SK-N-MC (cell line): ENCODE data around the gene CALCA.
A peak's percentile ranks its signal among the peaks of the same experiment; 100 is the strongest.
"Not testable (repeated sequence)": the region's sequence is repeated elsewhere in the genome, so short reads cannot be mapped to it uniquely, and the experiment has no call there.

Source experiments
- DNase-seq: peaks from one replicate; pipeline ENCODE4 v3.0.0-alpha.2; 2011; ENCODE audit warnings: low read depth, low spot score
- H3K27ac ChIP-seq: fragments of 200-600 bp; sonication (generic); 2 replicates; pipeline ENCODE4 v1.5.1; 2016; ENCODE audit warnings: mixed run types
- H3K36me3 ChIP-seq: fragments of 200-600 bp; sonication (generic); 2 replicates; pipeline ENCODE4 v1.6.1; 2017; ENCODE audit warnings: antibody characterized with exemption, low read length, mixed read lengths; ENCODE audit not compliant: insufficient read depth
- H3K4me3 ChIP-seq: fragments of 200-600 bp; sonication (generic); 2 replicates; pipeline ENCODE4 v1.5.1; 2016
- H3K9ac ChIP-seq: fragments of 200-600 bp; sonication (generic); 2 replicates; pipeline ENCODE4 v1.8.0; 2017; ENCODE audit warnings: mixed run types, mixed read lengths; ENCODE audit not compliant: insufficient read length
- H3K9me3 ChIP-seq: fragments of 200-600 bp; sonication (generic); 2 replicates; pipeline ENCODE4 v1.6.1; 2017; ENCODE audit warnings: low read depth, mild to moderate bottlenecking, antibody characterized with exemption, low read length, moderate library complexity, mixed read lengths
- EZH2 ChIP-seq: fragments of 200-600 bp; sonication (generic); IDR thresholded peaks from one replicate; pipeline ENCODE4 v1.6.1; 2017; ENCODE audit warnings: antibody characterized with exemption
- FOXP2 ChIP-seq: optimal IDR thresholded peaks from 2 replicates; pipeline ENCODE3; 2011; ENCODE audit warnings: mild to moderate bottlenecking, moderate library complexity; ENCODE audit not compliant: insufficient read depth; ENCODE audit errors: extremely low read length, control extremely low read depth
- POLR2AphosphoS5 ChIP-seq: IDR thresholded peaks from 2 replicates; pipeline ENCODE4 v1.6.1; 2012; ENCODE audit warnings: mild to moderate bottlenecking, low read depth, low read length, borderline replicate concordance

CALCA gene, protein sequence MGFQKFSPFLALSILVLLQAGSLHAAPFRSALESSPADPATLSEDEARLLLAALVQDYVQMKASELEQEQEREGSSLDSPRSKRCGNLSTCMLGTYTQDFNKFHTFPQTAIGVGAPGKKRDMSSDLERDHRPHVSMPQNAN

GRCh38 chr11:14971865-14972580 is at the start of gene CALCA:
Gene CALCA (minus strand): TSS chr11:14972351. CDS start chr11:14971192, 1,159 bp downstream.
- Histone ChIP-seq H3K9me3 (no peaks in the 10 kb centered on the region; the same call in 1 of the 2 replicates), H3K36me3 (no peaks in the 10 kb centered on the region), H3K27ac (no peak within 1 kb of the TSS), H3K9ac (no peak within 1 kb of the TSS), H3K4me3 (no peak within 1 kb of the TSS)
- DNase-seq: no peak
- TF ChIP-seq POLR2AphosphoS5 (no peak), EZH2 (no peak), FOXP2 (no peak)

DNA sequence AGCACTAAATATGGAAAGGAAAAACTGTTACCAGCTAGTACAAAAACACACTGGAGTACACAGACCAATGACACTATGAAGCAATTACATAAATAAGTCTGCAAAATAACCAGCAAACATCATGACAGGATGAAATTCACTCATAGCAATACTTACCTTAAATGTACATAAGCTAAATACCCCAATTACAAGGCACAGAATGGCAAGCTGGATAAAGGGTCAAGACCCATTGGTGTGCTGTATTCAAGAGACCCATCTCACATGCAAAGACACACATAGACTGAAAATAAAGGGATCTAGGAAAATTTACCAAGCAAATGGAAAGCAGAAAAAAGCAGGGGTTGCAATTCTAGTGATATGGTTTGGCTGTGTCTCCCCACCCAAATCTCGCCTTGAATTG is 44.0 kb upstream of the CALCA start:
- no peak for TF ChIP-seq POLR2AphosphoS5
- no peak for TF ChIP-seq FOXP2
- no peak for TF ChIP-seq EZH2
- H3K9me3 ChIP-seq: 0 out of 2 replicates have a peak, but pooled peaks cover 4% of the 10 kb centered on the region
- no peak overlapping the region for H3K9ac ChIP-seq
- no peaks in the 10 kb centered on the region for H3K36me3 ChIP-seq
- no peak for DNase-seq
- no peak overlapping the region for H3K4me3 ChIP-seq
- H3K27ac ChIP-seq: no peak overlapping the region

- Histone ChIP-seq H3K9me3 (0 out of 2 replicates have a peak, but pooled peaks cover 4% of the 10 kb centered on the region), H3K4me3 (peak overlapping the region; percentile 10; the same call in 1 of the 2 replicates), H3K36me3 (no peaks in the 10 kb centered on the region), H3K27ac (peak overlapping the region; percentile 60; the same call in 1 of the 2 replicates), H3K9ac (no peak overlapping the region)
- peak; percentile 42 for DNase-seq
- TF ChIP-seq EZH2: no peak
- TF ChIP-seq FOXP2: no peak
- no peak for TF ChIP-seq POLR2AphosphoS5
Observed at GRCh38 chr11:15011776-15012345, 39.7 kb upstream of the CALCA start.

DNA sequence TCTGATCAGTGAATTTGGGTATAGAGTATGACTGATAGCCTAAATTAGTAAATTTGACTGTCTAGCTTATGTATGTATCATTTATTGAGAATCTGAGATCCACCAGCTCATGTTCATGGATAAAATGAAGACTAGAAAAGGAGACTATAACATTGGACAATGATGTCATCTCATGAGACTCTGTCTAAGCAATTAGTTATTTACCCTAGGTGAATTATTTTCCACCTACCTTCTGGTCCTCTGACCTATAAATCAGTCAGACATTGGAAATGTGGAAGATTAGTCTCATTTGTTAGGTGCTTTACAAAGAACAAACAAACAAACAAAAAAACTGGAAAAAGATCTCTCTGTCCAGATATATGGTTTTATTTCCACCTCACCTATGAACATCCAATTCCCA is 38.7 kb upstream of the CALCA start:
- peak overlapping the region; percentile 26; the same call in 1 of the 2 replicates for H3K27ac ChIP-seq
- no peak overlapping the region for H3K9ac ChIP-seq
- H3K36me3 ChIP-seq: no peaks in the 10 kb centered on the region
- no peak overlapping the region for H3K4me3 ChIP-seq
- no peak for DNase-seq
- no peak for TF ChIP-seq EZH2
- no peak for TF ChIP-seq POLR2AphosphoS5
- TF ChIP-seq FOXP2: no peak
- H3K9me3 ChIP-seq: no peaks in the 10 kb centered on the region

GRCh38 chr11:15006139-15006759 is 34.1 kb upstream of the CALCA start:
- Histone ChIP-seq H3K27ac (no peak overlapping the region), H3K9me3 (0 out of 2 replicates have a peak, but pooled peaks cover 3% of the 10 kb centered on the region), H3K4me3 (no peak overlapping the region), H3K36me3 (no peaks in the 10 kb centered on the region), H3K9ac (no peak overlapping the region)
- DNase-seq: no peak
- TF ChIP-seq POLR2AphosphoS5 (no peak), FOXP2 (no peak), EZH2 (no peak)

DNA sequence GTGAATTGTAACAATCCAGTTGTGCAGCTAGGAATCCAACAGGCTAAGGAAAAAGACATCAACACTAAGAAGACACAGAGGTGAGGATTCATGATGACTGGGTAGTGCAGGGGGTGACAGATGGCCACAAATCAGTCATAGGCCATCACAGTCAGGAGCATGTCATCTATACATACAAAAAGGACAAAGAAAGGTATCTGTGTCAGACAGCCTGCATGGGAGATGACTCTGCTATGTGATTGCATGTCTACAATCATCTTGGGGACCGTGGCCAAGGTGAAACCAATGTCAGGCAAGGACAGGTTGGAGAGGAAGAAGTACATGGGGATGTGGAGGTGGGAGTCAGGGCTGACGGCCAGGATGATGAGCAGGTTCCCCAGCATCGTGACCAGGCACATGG is 16.0 kb upstream of the CALCA start:
- not testable (repeated sequence) for H3K9ac ChIP-seq, H3K9me3 ChIP-seq, H3K4me3 ChIP-seq, H3K27ac ChIP-seq, H3K36me3 ChIP-seq, DNase-seq

DNA sequence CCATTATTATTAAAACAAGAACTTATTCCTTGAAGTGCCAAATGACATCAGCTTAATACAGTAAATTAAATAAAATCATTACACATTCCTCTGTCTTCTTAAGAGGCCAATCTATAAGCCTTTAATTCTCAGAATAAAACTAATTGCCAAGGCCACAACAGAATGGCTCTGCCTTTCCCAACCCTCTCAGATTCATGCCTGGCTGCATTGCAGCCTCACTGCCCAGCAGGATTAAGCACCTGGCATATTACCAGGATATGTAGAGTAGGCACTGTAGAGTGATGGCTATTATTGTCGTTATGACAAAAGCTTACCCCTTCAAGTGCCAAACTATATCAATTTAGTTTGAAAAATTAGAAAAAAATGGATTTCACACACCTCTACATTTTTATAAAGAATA is 9.4 kb upstream of the CALCA start:
- Histone ChIP-seq H3K9ac (no peak overlapping the region), H3K36me3 (no peaks in the 10 kb centered on the region), H3K27ac (no peak overlapping the region), H3K9me3 (no peaks in the 10 kb centered on the region), H3K4me3 (no peak overlapping the region)
- no peak for TF ChIP-seq FOXP2
- TF ChIP-seq POLR2AphosphoS5: no peak
- no peak for TF ChIP-seq EZH2
- no peak for DNase-seq

DNA sequence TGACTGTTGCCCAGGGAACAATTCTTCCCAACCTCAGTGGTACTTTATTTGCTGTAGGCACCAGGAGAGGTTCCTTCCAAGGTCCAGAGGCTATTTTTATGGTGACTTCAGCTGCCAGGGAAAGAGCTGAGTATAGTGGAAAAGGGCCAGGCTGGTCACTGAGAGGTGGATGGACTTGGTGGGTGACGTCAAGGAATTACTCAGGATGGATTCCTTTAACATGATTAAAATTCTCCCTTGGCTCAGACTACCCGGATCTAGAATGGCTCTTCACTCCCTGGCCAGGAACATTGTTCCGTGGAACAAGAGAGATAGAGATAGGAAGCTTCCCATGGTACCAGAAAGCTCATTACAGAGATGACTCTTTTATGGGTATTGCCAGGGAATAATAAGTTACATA is 8.7 kb upstream of the CALCA start:
- Histone ChIP-seq H3K27ac (no peak overlapping the region), H3K9ac (no peak overlapping the region), H3K36me3 (no peaks in the 10 kb centered on the region), H3K9me3 (no peaks in the 10 kb centered on the region), H3K4me3 (no peak overlapping the region)
- DNase-seq: no peak
- no peak for TF ChIP-seq FOXP2
- TF ChIP-seq EZH2: no peak
- TF ChIP-seq POLR2AphosphoS5: no peak
